Astrocyte of the spinal cord (primary cell): ENCODE data around the gene KCNK13.

Experiments
- DNase-seq: peaks from one replicate; pipeline ENCODE4 v3.0.0; 2011; ENCODE audit warnings: low read depth, low spot score
- H3K4me3 ChIP-seq: 2 replicates; pipeline ENCODE4 v1.5.1; 2011; ENCODE audit warnings: low read depth, mild to moderate bottlenecking, low read length, moderate library complexity
- in situ Hi-C: cut with HindIII; loops from 2 replicates; pipeline ENCODE4 v1.10.0; 2017; ENCODE audit warnings: low sequenced_read_pairs
- TF ChIP-seq, protein P1 (sequence below): IDR thresholded peaks from 2 replicates; pipeline ENCODE4 v1.5.1; 2012; ENCODE audit warnings: low read depth, mild to moderate bottlenecking, low read length, inconsistent platforms

Gene KCNK13

DNA sequence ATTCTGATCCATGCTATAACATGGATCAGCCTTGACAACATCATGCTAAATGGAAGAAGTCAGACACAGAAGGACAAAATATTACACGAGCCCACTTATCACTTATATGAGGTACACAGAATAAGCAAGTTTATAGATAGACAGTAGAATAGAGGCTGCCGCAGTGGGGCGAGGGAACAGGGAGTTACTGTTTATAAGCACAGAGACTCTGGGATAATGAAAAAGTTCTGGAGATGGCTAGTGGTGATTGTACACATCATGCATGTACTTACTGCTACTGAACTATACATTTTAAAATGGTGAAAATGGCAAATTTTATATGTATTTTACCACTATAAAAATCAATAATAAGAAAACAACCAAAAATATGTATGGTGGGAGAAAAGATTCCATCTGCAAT lies 99.3 kb downstream of the KCNK13 start:
- in situ Hi-C loops = no loop called here

DNA sequence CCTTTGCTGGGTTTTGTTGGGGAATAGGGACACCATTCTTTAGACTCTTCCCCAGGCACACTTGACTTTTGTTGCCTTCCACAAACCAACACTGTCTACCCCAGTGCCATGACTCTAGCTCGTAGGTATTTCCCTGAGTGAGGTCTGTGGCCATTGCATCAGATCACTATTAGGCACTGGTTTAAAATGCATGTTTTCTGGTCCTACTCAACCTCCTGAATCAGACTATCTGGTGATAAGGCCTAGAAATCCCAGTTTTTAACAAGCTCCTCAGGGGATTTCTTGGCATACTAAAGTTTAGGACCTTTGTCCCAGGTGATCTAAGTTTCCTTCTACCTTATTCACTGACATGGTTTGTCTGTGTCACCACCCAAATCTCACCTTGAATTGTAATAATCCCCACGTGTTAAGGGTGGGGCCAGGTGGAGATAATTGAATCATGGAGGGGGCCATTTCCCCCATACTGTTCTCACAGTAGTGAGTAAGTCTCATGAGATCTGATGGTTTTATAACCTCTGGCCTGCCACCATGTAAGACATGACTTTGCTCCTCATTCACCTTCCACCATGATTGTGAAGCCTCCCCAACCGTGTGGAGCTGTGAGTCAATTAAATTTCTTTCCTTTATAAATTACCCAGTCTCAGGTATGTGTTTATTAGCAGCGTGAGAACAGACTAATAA lies 106.8 kb downstream of the KCNK13 start:
- in situ Hi-C loops = no loop called here
- TF ChIP-seq, protein P1, sequence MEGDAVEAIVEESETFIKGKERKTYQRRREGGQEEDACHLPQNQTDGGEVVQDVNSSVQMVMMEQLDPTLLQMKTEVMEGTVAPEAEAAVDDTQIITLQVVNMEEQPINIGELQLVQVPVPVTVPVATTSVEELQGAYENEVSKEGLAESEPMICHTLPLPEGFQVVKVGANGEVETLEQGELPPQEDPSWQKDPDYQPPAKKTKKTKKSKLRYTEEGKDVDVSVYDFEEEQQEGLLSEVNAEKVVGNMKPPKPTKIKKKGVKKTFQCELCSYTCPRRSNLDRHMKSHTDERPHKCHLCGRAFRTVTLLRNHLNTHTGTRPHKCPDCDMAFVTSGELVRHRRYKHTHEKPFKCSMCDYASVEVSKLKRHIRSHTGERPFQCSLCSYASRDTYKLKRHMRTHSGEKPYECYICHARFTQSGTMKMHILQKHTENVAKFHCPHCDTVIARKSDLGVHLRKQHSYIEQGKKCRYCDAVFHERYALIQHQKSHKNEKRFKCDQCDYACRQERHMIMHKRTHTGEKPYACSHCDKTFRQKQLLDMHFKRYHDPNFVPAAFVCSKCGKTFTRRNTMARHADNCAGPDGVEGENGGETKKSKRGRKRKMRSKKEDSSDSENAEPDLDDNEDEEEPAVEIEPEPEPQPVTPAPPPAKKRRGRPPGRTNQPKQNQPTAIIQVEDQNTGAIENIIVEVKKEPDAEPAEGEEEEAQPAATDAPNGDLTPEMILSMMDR = no peak
- DNase-seq = peak; percentile 22
- H3K4me3 ChIP-seq = no peak overlapping the region

More for the DNA sequence above, 99.3 kb downstream of the KCNK13 start:
- no peak overlapping the region for H3K4me3 ChIP-seq
- TF ChIP-seq, protein P1 = no peak
- no peak for DNase-seq

DNA sequence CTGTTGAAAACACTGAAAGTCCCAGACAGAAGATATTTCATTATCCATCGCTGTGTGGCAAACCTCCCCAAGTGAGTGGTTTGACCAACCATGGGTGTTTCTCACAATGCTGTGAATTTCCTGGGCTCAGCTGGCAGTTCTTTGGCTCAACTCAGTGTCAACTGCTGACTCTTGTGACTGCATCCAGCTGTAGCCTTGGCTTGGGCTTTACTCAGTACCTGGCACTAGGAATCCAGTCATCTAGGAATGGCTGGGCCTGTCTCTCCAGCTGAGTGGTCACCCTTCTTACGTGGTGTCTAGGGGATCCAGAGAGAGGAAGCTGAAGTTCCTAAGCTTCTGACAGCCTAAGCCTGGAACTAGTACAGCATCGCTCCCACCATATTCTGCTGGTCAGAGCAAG lies 113.8 kb downstream of the KCNK13 start:
- DNase-seq = no peak
- TF ChIP-seq, protein P1 = no peak
- no peak overlapping the region for H3K4me3 ChIP-seq
- in situ Hi-C loops = no loop called here

DNA sequence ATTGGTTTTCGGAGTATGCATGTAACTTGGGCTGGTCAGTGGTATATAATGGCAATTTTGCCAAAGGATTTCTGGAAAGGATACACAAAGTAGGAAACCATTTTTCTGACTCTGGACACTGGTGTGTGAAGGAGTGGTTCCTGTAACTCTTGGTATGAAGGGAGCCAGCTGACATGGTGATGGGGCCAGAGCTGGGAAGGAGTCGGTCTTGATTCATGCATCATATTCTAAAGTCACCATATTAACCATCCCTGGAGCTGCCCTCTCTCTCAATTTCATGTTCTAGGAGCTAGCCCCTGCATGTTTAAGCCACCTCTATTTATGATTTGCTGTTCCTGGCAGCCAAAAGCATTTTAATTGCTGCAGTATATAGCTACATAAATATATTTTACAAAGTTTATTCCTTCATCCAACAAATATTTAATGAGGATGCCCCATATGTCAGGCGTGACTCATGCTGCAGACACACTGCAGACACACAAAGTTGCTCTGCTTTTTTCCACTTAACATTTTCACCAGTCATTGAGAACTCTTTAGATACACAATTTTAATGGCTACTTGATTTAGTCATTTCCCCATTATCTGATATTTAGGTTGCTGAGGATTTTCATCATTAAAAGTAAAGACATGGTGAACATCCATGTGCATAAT lies 115.9 kb downstream of the KCNK13 start:
- in situ Hi-C loops = no loop called here
- no peak overlapping the region for H3K4me3 ChIP-seq
- DNase-seq = no peak
- TF ChIP-seq, protein P1 = no peak

DNA sequence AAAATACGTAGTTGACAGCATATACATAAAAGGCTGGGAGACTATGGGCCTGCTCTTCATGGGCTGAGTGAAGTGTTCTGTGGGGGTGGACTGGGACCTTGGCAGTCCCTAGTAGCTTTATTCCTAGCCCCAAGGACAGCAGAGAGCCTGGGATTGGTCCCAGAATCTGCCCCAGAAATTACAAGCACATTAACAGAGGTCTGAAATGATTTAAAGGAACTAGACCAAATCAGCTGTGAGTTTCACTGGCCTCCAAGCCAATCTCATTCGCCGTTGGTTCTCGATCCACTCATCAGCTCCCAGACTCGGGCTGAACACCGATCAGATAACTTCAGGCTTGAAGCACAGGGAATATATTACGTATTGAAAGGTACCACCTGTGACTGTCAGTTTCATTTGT lies 117.6 kb downstream of the KCNK13 start:
- in situ Hi-C loops = no loop called here
- no peak overlapping the region for H3K4me3 ChIP-seq
- no peak for DNase-seq
- TF ChIP-seq, protein P1 = no peak

DNA sequence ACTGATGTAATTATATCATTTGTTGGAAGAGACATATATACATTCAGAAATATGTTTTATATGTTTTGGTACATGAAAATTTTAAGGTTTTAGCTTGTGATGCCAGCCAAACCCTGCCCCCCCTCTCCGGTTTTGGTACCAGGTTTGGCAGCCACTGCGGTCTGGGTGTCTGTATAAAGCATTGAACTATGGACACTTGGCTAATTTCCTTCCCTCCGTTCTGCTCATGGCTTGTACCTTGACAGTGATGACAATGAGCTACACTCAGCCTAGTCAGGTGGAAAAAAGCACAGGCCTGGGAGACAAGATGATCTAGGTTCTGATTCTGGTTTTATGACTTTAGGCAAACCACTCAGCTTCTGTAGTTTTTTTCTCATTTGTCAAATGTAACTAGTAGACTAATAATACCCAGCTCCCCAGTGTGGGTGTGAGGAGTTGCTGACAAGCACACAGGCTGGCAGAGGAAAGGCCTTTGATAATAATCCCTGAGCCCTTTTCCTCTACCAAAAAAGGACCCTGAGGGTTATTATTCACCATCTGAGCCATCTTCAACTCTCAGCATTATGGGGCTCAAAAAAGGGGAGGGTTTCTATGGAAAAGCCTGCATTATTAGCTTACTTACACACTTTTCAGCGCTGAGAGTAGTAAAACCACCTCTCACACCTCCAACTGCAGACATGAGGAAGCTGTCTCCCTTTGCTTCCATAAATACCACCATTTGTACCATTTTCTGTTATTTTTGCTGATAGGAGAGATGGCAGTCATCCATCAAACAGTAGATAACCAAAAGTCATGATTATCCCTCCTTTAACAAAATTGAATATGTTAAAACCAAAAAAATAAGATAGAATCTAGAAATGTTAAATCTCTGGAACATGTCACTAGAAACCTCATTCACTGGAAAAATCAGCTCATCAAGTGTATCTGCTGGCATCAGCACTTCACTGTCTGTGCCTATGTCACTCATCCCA lies 118.3 kb downstream of the KCNK13 start:
- in situ Hi-C loops = no loop called here
- DNase-seq = no peak
- no peak overlapping the region for H3K4me3 ChIP-seq
- TF ChIP-seq, protein P1 = no peak
